HG02840 (cell line): ENCODE measurements around the gene CFAP74.
"Not testable (repeated sequence)": the region's sequence is repeated elsewhere in the genome, so short reads cannot be mapped to it uniquely, and the experiment has no call there.

ENCODE experiments used
- ATAC-seq: cut with Tn5 transposase; IDR thresholded peaks from one replicate; pipeline ENCODE4 v1.9.1; 2021; ENCODE audit warnings: mild to moderate bottlenecking, moderate library complexity, moderate number of reproducible peaks; ENCODE audit not compliant: unreplicated experiment, low FRiP score

Gene CFAP74

GRCh38 chr1:1988061-1988945 lies 15.3 kb downstream of the CFAP74 start:
- no peak for ATAC-seq

DNA sequence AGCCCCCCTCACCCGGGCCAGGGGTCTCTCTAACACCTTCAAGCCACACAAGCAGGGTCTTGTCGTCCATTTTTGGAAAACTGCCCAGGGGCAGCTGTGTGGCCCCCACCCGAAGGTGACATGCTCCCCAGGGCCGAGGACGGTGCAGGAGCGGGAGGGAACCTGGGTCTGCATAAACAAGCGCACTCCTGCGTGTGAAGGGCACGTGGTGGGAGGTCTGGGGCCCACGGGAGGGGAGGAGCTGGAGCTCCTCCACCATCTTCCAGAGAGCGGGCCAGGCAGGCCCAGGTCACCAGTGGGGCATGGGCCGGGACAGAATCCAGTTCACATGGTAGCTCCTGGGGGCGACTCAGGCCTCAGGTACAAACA lies 16.5 kb downstream of the CFAP74 start:
- ATAC-seq = no peak

DNA sequence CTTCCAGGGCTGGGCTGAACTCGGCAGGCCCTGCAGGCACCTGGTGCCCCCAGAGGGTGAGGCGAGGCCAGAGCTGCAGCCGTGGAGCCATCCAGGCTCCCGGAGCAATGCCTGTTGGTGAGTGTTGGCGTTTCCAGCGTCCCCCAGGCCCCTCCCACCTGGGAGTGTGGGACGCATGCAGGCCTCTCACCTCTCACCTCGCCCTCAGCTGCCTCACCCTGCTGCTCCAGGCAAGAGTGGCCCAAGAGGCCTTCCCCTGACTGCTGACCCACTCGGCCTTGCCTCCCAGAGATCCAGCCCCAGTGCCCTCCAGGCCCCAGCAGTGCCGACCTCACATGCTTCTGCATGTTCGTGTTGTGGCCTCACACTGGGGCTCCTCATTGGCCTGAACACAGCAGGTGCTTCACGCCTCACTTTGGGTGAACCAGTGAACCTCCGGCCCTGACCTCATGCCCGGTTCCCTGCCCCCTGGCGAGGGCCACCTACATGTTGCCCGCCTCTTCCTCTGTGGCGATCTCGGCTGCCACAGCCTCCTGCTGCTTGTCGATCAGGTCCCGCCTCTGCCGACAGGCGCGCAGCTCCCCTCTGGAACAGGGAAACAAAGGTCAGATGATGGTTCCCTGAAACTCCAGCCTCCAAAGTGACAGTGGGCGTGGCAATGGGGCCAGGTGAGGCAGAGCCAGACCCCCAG lies 17.0 kb downstream of the CFAP74 start:
- no peak for ATAC-seq

DNA sequence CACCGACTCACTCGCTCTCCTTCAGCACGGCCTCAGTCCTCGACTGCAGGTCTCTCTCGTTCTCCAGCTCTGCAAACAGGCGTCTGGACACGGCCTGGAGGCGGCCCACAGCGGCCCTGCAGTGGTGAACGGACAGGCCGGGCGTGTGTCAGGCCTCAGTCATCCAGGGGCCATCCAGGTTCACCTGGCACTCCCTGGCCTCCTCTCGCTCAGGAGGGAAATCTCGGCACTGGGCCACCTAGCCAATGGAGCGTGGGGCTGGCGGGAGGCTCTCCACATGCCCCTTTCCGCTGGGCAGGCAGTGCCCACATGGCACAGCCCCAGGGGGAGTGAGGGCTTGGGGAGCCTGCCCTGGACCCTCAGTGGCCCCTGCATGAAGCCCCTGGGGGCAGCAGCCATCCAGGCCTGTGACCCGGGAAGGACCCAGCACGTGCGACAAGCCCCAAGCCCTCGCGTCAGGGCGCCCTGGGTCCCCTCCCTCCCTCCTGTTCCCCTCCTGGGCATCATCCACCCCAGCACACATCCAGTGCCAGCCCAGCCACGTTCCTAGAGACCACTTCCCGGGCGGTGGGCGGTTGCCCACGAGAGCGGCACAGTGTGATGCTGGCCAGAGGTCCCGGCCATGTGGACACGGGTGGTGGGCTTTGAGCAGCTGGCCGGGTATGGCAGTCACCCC lies 18.1 kb downstream of the CFAP74 start:
- no peak for ATAC-seq

DNA sequence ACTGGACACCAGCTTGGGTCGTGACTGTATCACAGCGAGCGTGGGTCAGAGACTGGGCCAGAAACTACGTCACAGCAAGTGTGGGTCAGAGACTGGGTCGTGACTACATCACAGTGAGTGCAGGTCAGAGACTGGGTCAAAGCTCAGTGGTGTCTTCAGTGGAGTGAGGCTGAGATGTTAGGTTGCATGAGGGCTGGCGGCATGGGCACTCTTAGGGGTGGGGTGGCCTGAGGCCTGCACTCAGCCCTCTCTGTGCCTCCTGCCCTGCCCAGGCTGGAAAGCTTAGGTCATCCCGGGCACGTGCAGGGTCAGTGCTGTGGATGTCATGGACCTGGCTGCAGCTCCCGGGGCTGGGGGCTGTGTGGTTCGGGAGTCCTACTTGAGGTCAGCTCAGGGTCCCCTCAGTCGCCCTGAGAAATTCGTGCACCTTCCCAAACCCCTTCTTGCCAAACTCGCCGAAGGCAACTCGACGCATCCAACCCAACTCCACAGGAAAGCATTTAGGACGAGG lies 19.0 kb downstream of the CFAP74 start:
- no peak for ATAC-seq

DNA sequence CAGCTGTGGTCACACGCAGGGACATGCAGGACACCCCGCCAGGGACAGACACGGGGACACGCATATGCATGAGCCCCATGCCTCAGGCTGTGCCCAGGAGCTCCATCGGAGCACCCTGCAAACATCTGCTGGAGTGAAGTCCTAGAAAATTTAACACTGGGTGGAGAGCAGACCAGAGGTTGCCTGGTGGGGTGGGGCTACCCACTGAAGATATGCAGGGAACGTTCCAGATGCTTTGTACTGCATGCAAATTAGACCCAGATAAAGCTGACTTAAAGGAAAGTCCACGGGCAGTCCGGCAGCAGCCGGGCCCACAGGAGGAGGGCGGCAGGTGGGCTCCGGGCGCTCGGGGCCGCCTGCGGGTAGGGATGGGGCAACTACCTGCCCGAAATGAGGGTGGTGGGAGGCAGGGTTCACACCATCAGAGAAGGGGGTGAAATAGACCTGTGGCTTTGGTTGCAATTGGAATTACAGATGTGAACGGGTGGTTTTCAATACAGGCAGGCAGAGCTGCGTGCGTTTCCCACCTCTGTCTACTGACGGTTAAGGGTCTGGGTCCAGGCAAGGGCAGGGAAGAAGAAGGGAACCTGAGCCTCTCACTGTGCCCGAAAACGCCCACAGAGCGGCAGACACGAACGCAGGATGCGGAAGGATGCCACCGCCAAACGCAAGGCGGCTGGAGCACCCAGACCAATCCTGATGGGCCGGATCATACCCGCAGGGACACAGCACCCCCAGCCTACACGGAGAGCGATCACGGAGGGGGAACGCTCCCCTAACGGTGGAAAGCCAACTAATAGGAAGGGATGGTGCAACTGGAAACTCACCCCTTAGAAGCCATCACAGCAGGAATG lies 21.0 kb downstream of the CFAP74 start:
- no peak for ATAC-seq

DNA sequence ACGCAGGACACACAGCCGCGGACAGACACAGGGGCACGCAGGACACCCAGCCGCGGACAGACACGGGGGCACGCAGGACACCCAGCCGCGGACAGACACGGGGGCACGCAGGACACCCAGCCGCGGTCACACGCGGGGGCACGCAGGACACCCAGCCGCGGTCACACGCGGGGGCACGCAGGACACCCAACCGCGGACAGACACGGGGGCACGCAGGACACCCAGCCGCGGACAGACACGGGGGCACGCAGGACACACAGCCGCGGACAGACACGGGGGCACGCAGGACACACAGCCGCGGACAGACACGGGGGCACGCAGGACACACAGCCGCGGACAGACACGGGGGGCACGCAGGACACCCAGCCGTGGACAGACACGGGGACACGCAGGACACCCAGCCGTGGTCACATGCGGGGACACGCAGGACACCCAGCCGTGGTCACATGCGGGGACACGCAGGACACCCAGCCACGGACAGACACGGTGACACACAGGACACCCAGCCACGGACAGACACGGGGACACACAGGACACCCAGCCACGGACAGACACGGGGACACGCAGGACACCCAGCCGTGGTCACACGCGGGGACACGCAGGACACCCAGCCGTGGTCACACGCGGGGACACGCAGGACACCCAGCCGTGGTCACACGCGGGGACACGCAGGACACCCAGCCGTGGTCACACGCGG lies 21.8 kb downstream of the CFAP74 start:
- not testable (repeated sequence) for ATAC-seq

DNA sequence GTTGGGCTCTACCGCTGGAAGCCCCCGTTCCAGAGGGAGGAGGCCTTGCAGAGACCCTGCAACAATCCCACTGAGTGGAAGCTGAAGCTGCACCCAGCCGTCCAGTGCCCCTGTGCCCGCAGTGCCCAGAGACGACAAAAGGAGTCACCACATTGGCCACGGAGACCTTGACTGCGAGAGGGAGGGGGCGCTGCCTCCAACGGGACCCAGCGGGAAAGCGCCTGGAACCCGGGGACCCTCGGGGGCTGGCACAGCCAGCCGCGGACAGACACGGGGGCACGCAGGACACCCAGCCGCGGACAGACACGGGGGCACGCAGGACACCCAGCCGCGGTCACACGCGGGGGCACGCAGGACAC lies 22.5 kb downstream of the CFAP74 start:
- no peak for ATAC-seq

GRCh38 chr1:1980467-1981141 lies 23.0 kb downstream of the CFAP74 start:
- ATAC-seq = no peak

- no peak for ATAC-seq
Measured at GRCh38 chr1:1979482-1980165, 24.0 kb downstream of the CFAP74 start.

GRCh38 chr1:1978690-1979481 lies 24.7 kb downstream of the CFAP74 start:
- ATAC-seq = not testable (repeated sequence)

- no peak for ATAC-seq
Measured at GRCh38 chr1:1978108-1978507, 25.5 kb downstream of the CFAP74 start.

DNA sequence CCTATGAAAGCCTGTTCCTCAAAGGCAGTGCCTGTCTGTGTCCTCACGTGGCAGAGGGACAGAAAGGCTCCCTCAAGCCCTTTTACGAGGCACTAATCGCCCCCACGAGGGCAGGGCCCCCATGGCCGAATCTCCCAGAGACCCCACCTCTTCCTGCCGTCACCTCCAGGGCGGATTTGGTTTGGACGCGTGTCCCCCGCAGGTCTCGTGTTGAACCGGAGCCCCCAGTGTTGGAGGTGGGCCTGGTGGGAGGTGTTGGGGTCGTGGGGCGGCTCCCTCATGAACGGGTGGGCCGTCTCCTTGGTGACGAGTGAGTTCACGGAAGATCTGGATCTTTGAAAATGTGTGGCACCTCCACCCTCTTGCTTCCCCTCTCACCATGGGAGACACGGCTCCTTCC lies 27.6 kb downstream of the CFAP74 start:
- no peak for ATAC-seq

DNA sequence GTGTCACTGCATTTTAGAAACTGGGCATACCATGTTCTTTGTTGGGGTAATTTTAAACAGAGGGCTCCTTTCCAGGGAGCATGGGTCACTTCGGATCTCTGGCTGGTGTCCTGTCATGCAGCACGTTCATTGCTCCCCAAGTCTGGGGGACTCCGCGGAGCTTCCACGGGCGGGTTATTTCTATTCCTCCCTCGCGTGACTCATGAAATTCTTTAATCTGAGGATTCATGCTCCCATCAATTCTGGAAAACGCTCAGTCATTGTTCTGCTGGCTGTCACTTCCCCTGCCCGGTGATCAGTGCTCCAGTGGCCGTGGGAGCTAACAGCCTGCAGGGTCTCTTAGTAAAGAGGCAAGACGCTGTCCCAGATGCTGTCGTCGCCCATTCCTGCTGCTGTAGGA lies 28.1 kb downstream of the CFAP74 start:
- no peak for ATAC-seq

GRCh38 chr1:1974834-1975233 lies 28.8 kb downstream of the CFAP74 start:
- ATAC-seq = no peak

DNA sequence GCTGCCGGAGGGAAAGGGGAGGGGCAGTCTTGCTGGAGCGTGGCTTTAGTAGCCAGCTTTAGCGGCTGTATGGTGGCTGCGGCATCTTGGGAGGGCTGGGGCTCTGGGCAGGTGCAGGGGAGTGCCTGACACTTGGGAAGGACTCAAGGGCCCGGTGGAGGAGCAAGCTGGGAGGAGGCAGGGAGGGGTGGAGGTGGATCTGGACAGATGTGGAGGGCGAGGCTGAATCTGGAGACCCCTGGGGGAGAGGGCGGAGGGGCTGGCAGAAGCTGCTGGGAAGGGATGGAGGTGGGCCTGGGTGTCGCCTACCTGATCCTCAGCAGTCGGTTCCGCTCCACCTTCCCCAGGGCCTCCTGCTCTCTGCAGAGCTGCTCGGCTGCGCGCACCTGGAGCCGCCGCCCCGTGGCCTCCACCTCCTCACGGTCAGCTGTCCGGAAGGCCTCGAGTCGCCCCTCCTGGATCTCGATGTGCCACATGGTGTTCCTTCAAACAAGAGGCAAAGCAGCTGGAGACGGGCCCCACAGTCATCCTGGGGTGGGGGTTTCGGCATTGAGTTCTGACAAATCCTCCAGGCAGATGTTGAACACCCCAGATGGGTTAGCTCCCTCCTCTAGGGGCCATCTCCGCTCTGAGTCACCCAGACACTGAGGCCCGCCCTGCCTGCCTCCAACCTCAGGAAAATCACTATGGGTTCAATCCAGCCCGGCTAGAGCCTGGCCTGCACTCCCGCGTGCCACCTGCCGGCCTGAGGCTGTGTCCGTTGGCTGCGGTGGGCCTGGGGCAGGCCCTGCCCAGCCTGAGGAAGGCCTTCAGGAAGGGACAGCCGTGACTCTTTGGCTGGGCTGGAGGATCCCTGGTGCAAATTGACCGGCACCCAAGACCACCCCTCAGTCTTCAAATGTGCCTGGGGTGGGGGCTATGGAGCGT lies 29.6 kb downstream of the CFAP74 start:
- no peak for ATAC-seq
